GM12878 (cell line): ENCODE measurements around the gene FKBP2. TPM values are rescaled to one million over a fixed set of nuclear protein-coding genes. Genes with fewer than 3 reads are reported as not detected.
A peak's percentile ranks its signal among the peaks of the same experiment; 100 is the strongest.

ENCODE experiments used
- ATAC-seq: fragments of 200-7000 bp; cut with Tn5 transposase; 3 replicates; pipeline ENCODE4 v1.9.1; 2020; ENCODE audit warnings: mild to moderate bottlenecking, moderate library complexity
- BruUV-seq: library from RNA; stranded (reverse); fragments of 400-500 nt; replicated peaks from 2 replicates; lab custom pipeline; 2021; lab: Mats Ljungman, UMichigan
- CTCF ChIA-PET: fragments of 300-600 bp; sonication (Branson Sonifier 250); formaldehyde crosslinking; extraction: SDS; loops from one replicate; lab custom pipeline; 2021; ENCODE audit warnings: inconsistent platforms; lab: Yijun Ruan, JAX
- POLR2A ChIA-PET: fragments of 350-600 bp; formaldehyde crosslinking; extraction: SDS; loops from one replicate; lab custom pipeline; 2021; ENCODE audit warnings: inconsistent platforms; lab: Charles Lee
- RAD21 ChIA-PET: fragments of 300-600 bp; sonication (Branson Sonifier 250); formaldehyde crosslinking; loops from one replicate; lab custom pipeline; 2023; ENCODE audit warnings: antibody characterized with exemption; ENCODE audit not compliant: unreplicated experiment; lab: Charles Lee
- SMC1A ChIA-PET: fragments of 300-600 bp; sonication (Branson Sonifier 250); formaldehyde crosslinking; loops from one replicate; lab custom pipeline; 2023; ENCODE audit not compliant: unreplicated experiment, uncharacterized antibody; lab: Charles Lee
- DNase-seq: peaks from one replicate; pipeline ENCODE4 v3.0.0-alpha.2; 2011; ENCODE audit warnings: low read depth, low spot score
- FAIRE-seq: peaks from 3 replicates; lab custom pipeline; 2011; peaks lifted over from hg19 to GRCh38; lab: Jason Lieb, UNC
- H2AFZ ChIP-seq: 2 replicates; pipeline ENCODE4 v1.6.0; 2011; ENCODE audit warnings: low read depth, low read length, control low read depth; ENCODE audit not compliant: control insufficient read depth
- H3K27ac ChIP-seq: 2 replicates; pipeline ENCODE4 v1.5.1; 2011; ENCODE audit warnings: control low read depth; ENCODE audit not compliant: control insufficient read depth, insufficient read depth
- H3K27me3 ChIP-seq, 2 experiments: replicated peaks in 1 of 2; 2 replicates each; pipeline versions ENCODE4 v1.6.0 to v1.6.1; 2011; ENCODE audit warnings: low read length in 1 of 2; ENCODE audit not compliant: control insufficient read depth in 2 of 2, insufficient read depth in 2 of 2
- H3K36me3 ChIP-seq, 2 experiments: 2 replicates each; pipeline ENCODE4 v1.5.1; 2011; ENCODE audit warnings: low read length in 1 of 2; ENCODE audit not compliant: control insufficient read depth in 2 of 2, insufficient read depth in 2 of 2
- H3K4me1 ChIP-seq: 2 replicates; pipeline ENCODE4 v1.6.1; 2011; ENCODE audit warnings: mild to moderate bottlenecking, low read length, moderate library complexity, mixed read lengths; ENCODE audit not compliant: control insufficient read depth, insufficient read depth
- H3K4me2 ChIP-seq: 2 replicates; pipeline ENCODE4 v1.6.0; 2011; ENCODE audit warnings: control low read depth; ENCODE audit not compliant: control insufficient read depth, insufficient read depth
- H3K4me3 ChIP-seq: fragments of 200-600 bp; sonication (generic); 2 replicates; pipeline ENCODE4 v1.5.1; 2016
- H3K79me2 ChIP-seq: 2 replicates; pipeline ENCODE4 v1.6.0; 2011; ENCODE audit warnings: low read length; ENCODE audit not compliant: control insufficient read depth, insufficient read depth
- H3K9ac ChIP-seq: 2 replicates; pipeline ENCODE4 v1.8.0; 2011; ENCODE audit warnings: low read length, control low read depth, mixed read lengths; ENCODE audit not compliant: control insufficient read depth, insufficient read depth
- H3K9me3 ChIP-seq: replicated peaks from 3 replicates; pipeline ENCODE4 v1.5.1; 2011; ENCODE audit warnings: mild to moderate bottlenecking, low read length; ENCODE audit not compliant: control insufficient read depth, insufficient read depth
- H4K20me1 ChIP-seq: 2 replicates; pipeline ENCODE4 v1.6.0; 2011; ENCODE audit not compliant: control insufficient read depth, insufficient read depth
- ATF3 ChIP-seq: IDR thresholded peaks from 2 replicates; pipeline ENCODE4 v1.6.1; 2011; ENCODE audit warnings: low read depth, mild to moderate bottlenecking, low read length, moderate library complexity, borderline replicate concordance; ENCODE audit errors: extremely low read depth
- CBX3 ChIP-seq: fragments of 200-600 bp; sonication (generic); IDR thresholded peaks from 2 replicates; pipeline ENCODE4 v1.6.1; 2016; ENCODE audit warnings: low read depth, borderline replicate concordance
- CHD2 ChIP-seq: IDR thresholded peaks from 2 replicates; pipeline ENCODE4 v1.6.1; 2011; ENCODE audit warnings: low read depth, low read length, improper control_type of control experiment, borderline replicate concordance
- E2F4 ChIP-seq: IDR thresholded peaks from 2 replicates; pipeline ENCODE4 v1.6.1; 2012; ENCODE audit warnings: low read depth, low read length, improper control_type of control experiment
- EED ChIP-seq: sonication (generic); IDR thresholded peaks from 2 replicates; pipeline ENCODE4 v1.6.1; 2016; ENCODE audit warnings: antibody characterized with exemption, low read depth
- FOS ChIP-seq: IDR thresholded peaks from 3 replicates; pipeline ENCODE4 v1.6.1; 2011; ENCODE audit warnings: borderline replicate concordance; ENCODE audit not compliant: insufficient read length; ENCODE audit errors: extremely low read depth
- JUND ChIP-seq: IDR thresholded peaks from 2 replicates; pipeline ENCODE4 v1.6.1; 2012; ENCODE audit warnings: low read depth, mild to moderate bottlenecking, low read length, improper control_type of control experiment, moderate library complexity
- MEF2A ChIP-seq: IDR thresholded peaks from 2 replicates; pipeline ENCODE4 v1.6.1; 2011; ENCODE audit warnings: low read depth, mild to moderate bottlenecking, low read length, moderate library complexity; ENCODE audit not compliant: insufficient read depth
- MTA3 ChIP-seq: IDR thresholded peaks from 2 replicates; pipeline ENCODE4 v1.6.1; 2012; ENCODE audit warnings: low read length, inconsistent platforms, borderline replicate concordance
- MYC ChIP-seq: IDR thresholded peaks from 2 replicates; pipeline ENCODE4 v1.6.1; 2011; ENCODE audit warnings: mild to moderate bottlenecking, low read length, moderate library complexity, inconsistent platforms; ENCODE audit not compliant: insufficient read depth, insufficient replicate concordance, insufficient read length, severe bottlenecking
- NFXL1 ChIP-seq: fragments of 450-650 bp; IDR thresholded peaks from 2 replicates; pipeline ENCODE4 v1.6.1; 2017; ENCODE audit warnings: antibody characterized with exemption, mild to moderate bottlenecking, borderline replicate concordance
- RB1 ChIP-seq: fragments of 450-650 bp; formaldehyde crosslinking; IDR thresholded peaks from 2 replicates; pipeline ENCODE4 v1.6.1; 2017; ENCODE audit warnings: mild to moderate bottlenecking, borderline replicate concordance
- RCOR1 ChIP-seq: conservative IDR thresholded peaks from 2 replicates; pipeline ENCODE4 v1.6.1; 2012; ENCODE audit warnings: low read depth, low read length, improper control_type of control experiment
- SMAD1 ChIP-seq: fragments of 450-650 bp; IDR thresholded peaks from 2 replicates; pipeline ENCODE4 v1.6.1; 2018; ENCODE audit warnings: mild to moderate bottlenecking, low read depth; ENCODE audit not compliant: partially characterized antibody
- SREBF2 ChIP-seq: IDR thresholded peaks from 2 replicates; pipeline ENCODE4 v1.6.1; 2012; ENCODE audit warnings: mild to moderate bottlenecking, low read length
- YY1 ChIP-seq: IDR thresholded peaks from 2 replicates; pipeline ENCODE4 v1.6.1; 2011; ENCODE audit warnings: low read depth, mild to moderate bottlenecking, low read length
- ZBTB4 ChIP-seq: fragments of 450-650 bp; formaldehyde crosslinking; IDR thresholded peaks from 2 replicates; pipeline ENCODE4 v1.4.0; 2022; ENCODE audit warnings: mild to moderate bottlenecking, moderate library complexity
- WGBS: methylation state at CpG from one replicate; pipeline ENCODE4 v1.1.6; 2016; ENCODE audit warnings: low lambda C conversion rate; ENCODE audit not compliant: insufficient replicate concordance, insufficient coverage; ENCODE audit errors: missing lambda C conversion rate; 5-methylcytosine and 5-hydroxymethylcytosine counted together
- in situ Hi-C: fragments of 300-500 bp; cut with MboI; formaldehyde crosslinking; loops from 9 replicates; pipeline ENCODE4 v1.14.3; 2018; ENCODE audit warnings: mixed read lengths
- intact Hi-C: fragments of 100-400 bp; cut with micrococcal nuclease; formaldehyde crosslinking; loops from one replicate; pipeline ENCODE4 v1.14.2; 2022; ENCODE audit not compliant: unreplicated experiment
- polyA plus RNA-seq, 11 experiments: library from polyadenylated mRNA; depleted of rRNA in 4 of 11; unstranded in 6 of 11; stranded (reverse) in 5 of 11; fragments of >200 nt; fragmentation: Nextera tagmentation in 4 of 11; fragmentation: Illumina TruSeq in 1 of 11; extraction: Ambion mirVana in 4 of 11; extraction: Trizol in 1 of 11; gene quantifications; 1 replicate in 1 of 11; 2 replicates in 10 of 11; pipeline versions ENCODE4 v1.2.1 to v1.2.3, GENCODE V29; 2011 to 2016; ENCODE audit warnings: inconsistent platforms in 2 of 11, missing spikeins in 2 of 11, low read depth in 1 of 11
- total RNA-seq, 4 experiments: library from RNA; depleted of rRNA in 3 of 4; stranded (reverse); fragments of >200 nt in 3 of 4; fragmentation: Illumina TruSeq in 1 of 4; extraction: Trizol in 1 of 4; gene quantifications; 2 replicates each; pipeline versions ENCODE4 v1.2.1 to v1.2.3, GENCODE V29; 2013 to 2021

The FKBP2 gene
- total and polyA plus RNA-seq, 10 of the 15 experiments (the other 5 are each of a cell fraction or from before 2014, with no cell fraction given) = 1.8 to 99.7 (median 39.5) TPM

- CTCF ChIA-PET = interaction anchor here (0.6 to 6.2 kb wide), 4 partner anchors 11 to 634 kb away, joined by 3 to 31 read pairs (median 4); partner anchors contain the start of genes PLCB3, PRDX5 and TRMT112
- Histone ChIP-seq H3K4me1 (peaks cover 47% of the 10 kb centered on the region), H3K79me2 (peaks cover 32% of the 10 kb centered on the region), H3K36me3 (peaks cover 0 to 13% of the 10 kb centered on the region in 2 experiments; a peak in 2 of 4 replicates), H3K27me3 (no peaks in the 10 kb centered on the region), H4K20me1 (no peaks in the 10 kb centered on the region), H3K4me3 (peak overlapping the region; percentile 59), H3K9me3 (no peaks in the 10 kb centered on the region), H3K9ac (peak overlapping the region; percentile 87), H3K27ac (peak overlapping the region; percentile 92), H2AFZ (no peak overlapping the region), H3K4me2 (peak overlapping the region; percentile 90)
- FAIRE-seq (peak; percentile 27), ATAC-seq (peak; percentile 34), DNase-seq (peak; percentile 36)
- POLR2A ChIA-PET = interaction anchor here (0.6 to 3.0 kb wide), 9 partner anchors 8 to 1586 kb away, joined by 3 to 21 read pairs (median 3); partner anchors contain the start of genes DNAJC4, FERMT3 and STIP1
- in situ Hi-C loops = loop anchor here (25.0 kb wide), 1 partner anchor 1622 kb away; the partner anchor contains the start of genes CFL1, EFEMP2 and MUS81
- WGBS = 36% methylated on average over 11 of the region's 11 CpGs
- intact Hi-C loops = loop anchor here (2.0 kb wide), 2 partner anchors 35 to 65 kb away; partner anchors contain the start of gene ESRRA
- SMC1A ChIA-PET = interaction anchor here (1.0 to 5.0 kb wide), 2 partner anchors 13 to 33 kb away, joined by 3 to 40 read pairs; partner anchors contain the start of genes FERMT3 and NUDT22
- RAD21 ChIA-PET = interaction anchor here (1.1 kb wide), 1 partner anchor 29 kb away, joined by 3 read pairs; no protein-coding TSS in a partner anchor
- BruUV-seq = no TSS peak
- TF ChIP-seq YY1 = peak; percentile 58
- TF ChIP-seq RCOR1 = no peak
- TF ChIP-seq CHD2 = no peak
- TF ChIP-seq MTA3 = no peak
- TF ChIP-seq JUND = no peak
- 0 out of 2 replicates have a peak, but pooled peaks have one; percentile 9 for TF ChIP-seq EED
- TF ChIP-seq RB1 = no peak
- TF ChIP-seq SREBF2 = no peak
- no peak for TF ChIP-seq MEF2A
- no peak for TF ChIP-seq SMAD1
- TF ChIP-seq ATF3 = no peak
- TF ChIP-seq ZBTB4 (CRISPR knock-in tag) = no peak
- TF ChIP-seq E2F4 = no peak
- no peak for TF ChIP-seq CBX3
- no peak for TF ChIP-seq NFXL1
- no peak for TF ChIP-seq MYC
- TF ChIP-seq FOS = no peak
Observed at GRCh38 chr11:64239662-64240434, 1.0 kb upstream of the FKBP2 start.
